ENCODE data around the gene MAP2K5.

GRCh38 chr15:67761343-67761742 is 218.8 kb downstream of the MAP2K5 start:
- TF ChIP-seq CTCF (IDR thresholded peaks at IDR 0.05) (no peak), POLR2A (IDR thresholded peaks at IDR 0.05) (no peak), POLR2AphosphoS5 (IDR thresholded peaks at IDR 0.05) (peak in 1 of 3 donors; percentile 43)
